Lower lobe of right lung (tissue), 2 donors: ENCODE data around the gene HOTAIR. TPM values are rescaled to one million over a fixed set of nuclear protein-coding genes. Genes with fewer than 3 reads are reported as not detected.

Experiments used
- ATAC-seq, 2 donors: fragments of 200-7000 bp; cut with Tn5 transposase; one replicate each; pipeline ENCODE4 v1.9.1; 2020 to 2022; ENCODE audit warnings: mild to moderate bottlenecking in 2 of 2, moderate library complexity in 2 of 2
- DNase-seq: peaks from one replicate; pipeline ENCODE4 v3.0.0-alpha.2; 2020
- H3K27ac ChIP-seq: fragments of 200-600 bp; one replicate; pipeline ENCODE4 v1.8.0; 2022
- H3K27me3 ChIP-seq: fragments of 200-600 bp; one replicate; pipeline ENCODE4 v1.8.0; 2022; ENCODE audit warnings: low read depth
- H3K36me3 ChIP-seq: fragments of 200-600 bp; one replicate; pipeline ENCODE4 v1.8.0; 2022; ENCODE audit warnings: mild to moderate bottlenecking
- H3K4me1 ChIP-seq: fragments of 200-600 bp; one replicate; pipeline ENCODE4 v1.8.0; 2022
- H3K4me3 ChIP-seq: fragments of 200-600 bp; one replicate; pipeline ENCODE4 v1.8.0; 2022; ENCODE audit warnings: mild to moderate bottlenecking
- H3K9me3 ChIP-seq: fragments of 200-600 bp; one replicate; pipeline ENCODE4 v1.8.0; 2022
- intact Hi-C: fragments of 100-400 bp; cut with DNase I; formaldehyde crosslinking; loops from one replicate; pipeline ENCODE4 v1.11.0; 2022
- total RNA-seq: library from RNA; stranded (reverse); fragmentation: NEBNext Ultra II Directional; extraction: Animal tissue kit (Norgen Biotek cat#: 25700); gene quantifications from one replicate; pipeline ENCODE4 v1.2.1, GENCODE V29; 2021
- TF ChIP-seq, protein P1 (sequence below): fragments of 200-600 bp; IDR thresholded peaks from one replicate; pipeline ENCODE4 v1.8.0; 2022; ENCODE audit warnings: antibody characterized with exemption, mild to moderate bottlenecking
- donor health status: DM: no; HTN: yes; CAD: no; lungs with severe emphysema.

The HOTAIR gene
- total RNA-seq, 1 donor from 2014 or later, result not detected

DNA sequence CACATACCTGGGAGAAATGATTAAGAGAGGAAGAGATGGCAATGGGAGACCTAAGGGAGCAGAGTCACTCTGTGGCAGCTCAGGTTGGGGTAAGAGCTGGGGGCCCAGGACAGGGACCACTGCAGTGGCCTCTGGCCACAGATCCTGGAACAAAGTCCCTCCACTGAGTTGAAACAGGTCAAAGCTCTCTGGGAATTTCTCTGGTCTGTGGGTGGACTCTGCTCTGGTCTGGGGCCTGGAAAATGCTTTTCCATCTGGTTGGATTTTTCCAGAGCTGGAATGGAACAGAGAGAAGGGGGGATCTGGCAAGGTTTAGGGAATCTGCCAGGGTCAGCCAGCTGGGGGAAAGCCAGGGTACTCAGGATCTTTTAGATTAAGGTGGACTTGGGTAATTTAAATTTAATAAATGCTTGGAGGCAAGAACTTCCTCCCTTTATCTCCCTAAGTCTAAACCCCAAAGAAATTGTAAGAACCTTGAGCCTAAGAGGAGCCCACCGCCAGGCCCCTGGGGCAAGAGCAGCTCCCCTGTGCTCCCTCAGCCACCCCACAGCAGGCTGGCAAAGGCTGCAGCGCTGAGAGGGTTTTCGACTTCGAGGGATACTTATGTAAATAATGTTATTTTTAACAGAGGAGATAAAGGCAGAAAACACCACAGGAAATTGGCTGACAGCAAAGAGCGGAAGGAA, 13.9 kb upstream of the HOTAIR start:
- H3K9me3 ChIP-seq, result no peaks in the 10 kb centered on the region
- no peak for ATAC-seq

DNA sequence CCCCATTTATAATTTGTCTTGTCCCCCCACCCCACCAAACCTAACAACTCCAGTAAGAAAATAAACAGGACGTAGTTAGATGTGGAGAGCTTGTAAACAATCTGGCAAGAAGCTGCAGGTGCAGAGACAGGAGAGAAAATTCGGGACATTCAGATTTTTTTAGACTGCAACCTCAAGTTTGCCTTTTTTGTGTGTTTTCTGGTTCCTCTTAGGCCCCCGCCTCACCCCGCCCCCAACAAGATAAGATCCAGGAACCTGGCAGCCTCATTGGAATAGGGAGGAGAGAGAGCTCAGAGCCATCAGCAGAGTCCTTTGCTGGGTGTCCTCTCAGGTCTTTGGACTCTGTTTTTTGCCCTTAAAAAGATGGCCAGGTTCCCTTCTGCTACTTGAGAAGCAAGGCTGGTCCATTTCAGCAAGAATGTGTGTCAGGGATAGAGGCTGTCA, 13.1 kb upstream of the HOTAIR start:
- intact Hi-C loops, result no loop called here
- TF ChIP-seq, protein P1, sequence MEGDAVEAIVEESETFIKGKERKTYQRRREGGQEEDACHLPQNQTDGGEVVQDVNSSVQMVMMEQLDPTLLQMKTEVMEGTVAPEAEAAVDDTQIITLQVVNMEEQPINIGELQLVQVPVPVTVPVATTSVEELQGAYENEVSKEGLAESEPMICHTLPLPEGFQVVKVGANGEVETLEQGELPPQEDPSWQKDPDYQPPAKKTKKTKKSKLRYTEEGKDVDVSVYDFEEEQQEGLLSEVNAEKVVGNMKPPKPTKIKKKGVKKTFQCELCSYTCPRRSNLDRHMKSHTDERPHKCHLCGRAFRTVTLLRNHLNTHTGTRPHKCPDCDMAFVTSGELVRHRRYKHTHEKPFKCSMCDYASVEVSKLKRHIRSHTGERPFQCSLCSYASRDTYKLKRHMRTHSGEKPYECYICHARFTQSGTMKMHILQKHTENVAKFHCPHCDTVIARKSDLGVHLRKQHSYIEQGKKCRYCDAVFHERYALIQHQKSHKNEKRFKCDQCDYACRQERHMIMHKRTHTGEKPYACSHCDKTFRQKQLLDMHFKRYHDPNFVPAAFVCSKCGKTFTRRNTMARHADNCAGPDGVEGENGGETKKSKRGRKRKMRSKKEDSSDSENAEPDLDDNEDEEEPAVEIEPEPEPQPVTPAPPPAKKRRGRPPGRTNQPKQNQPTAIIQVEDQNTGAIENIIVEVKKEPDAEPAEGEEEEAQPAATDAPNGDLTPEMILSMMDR, result no peak
- DNase-seq, result no peak
- ATAC-seq, result no peak
- Histone ChIP-seq H3K4me1 (peaks cover 23% of the 10 kb centered on the region), H3K9me3 (no peaks in the 10 kb centered on the region), H3K27me3 (peaks cover 100% of the 10 kb centered on the region), H3K36me3 (no peaks in the 10 kb centered on the region), H3K4me3 (no peak overlapping the region), H3K27ac (no peak overlapping the region)

More for the DNA sequence above, 13.9 kb upstream of the HOTAIR start:
- DNase-seq, result no peak
- Histone ChIP-seq H3K4me1 (peaks cover 23% of the 10 kb centered on the region), H3K27ac (no peak overlapping the region), H3K4me3 (no peak overlapping the region), H3K36me3 (no peaks in the 10 kb centered on the region), H3K27me3 (peaks cover 100% of the 10 kb centered on the region)
- TF ChIP-seq, protein P1, result no peak
- intact Hi-C loops, result no loop called here

DNA sequence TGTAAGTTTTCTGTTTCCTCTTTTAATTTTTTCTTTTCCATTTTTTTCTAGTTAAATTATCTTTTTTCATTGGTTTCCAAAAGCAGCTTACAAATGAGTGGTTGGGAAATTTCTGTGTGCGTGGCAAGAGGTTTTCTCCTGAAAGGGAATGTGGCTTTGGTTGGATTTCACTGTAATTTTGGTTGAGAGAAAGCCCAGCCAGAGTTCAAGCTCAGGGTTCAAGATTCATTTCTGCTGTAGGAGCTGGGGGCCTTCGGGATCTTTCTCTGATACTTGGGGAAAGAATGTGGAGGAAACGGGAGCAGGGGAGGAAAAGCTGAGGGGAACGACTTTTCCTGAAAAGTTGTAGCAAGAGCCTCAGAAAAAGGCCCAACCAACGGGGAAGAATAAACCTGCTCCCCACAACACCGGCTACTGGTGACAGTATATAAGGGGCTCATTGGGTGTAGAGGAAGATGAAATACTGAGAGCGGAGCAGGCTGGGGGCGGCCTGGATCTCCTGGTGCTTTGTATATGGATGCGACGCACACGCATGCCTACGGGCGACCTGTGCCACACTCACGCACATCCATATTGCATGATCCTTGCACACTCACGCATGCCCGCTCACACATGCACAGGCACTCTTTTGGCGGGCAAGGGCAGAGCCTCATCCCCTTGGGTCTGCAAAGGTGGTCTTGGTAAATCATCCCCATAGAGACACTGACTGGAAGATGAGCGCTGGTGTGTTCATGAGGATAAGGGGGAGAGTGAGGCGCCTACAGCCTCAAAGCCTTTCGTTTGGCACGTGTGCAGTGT, 12.1 kb upstream of the HOTAIR start:
- TF ChIP-seq, protein P1, result no peak
- intact Hi-C loops, result no loop called here
- Histone ChIP-seq H3K27ac (no peak overlapping the region), H3K4me1 (peaks cover 23% of the 10 kb centered on the region), H3K36me3 (no peaks in the 10 kb centered on the region), H3K4me3 (no peak overlapping the region), H3K9me3 (no peaks in the 10 kb centered on the region), H3K27me3 (peaks cover 100% of the 10 kb centered on the region)
- ATAC-seq (no peak), DNase-seq (no peak)

DNA sequence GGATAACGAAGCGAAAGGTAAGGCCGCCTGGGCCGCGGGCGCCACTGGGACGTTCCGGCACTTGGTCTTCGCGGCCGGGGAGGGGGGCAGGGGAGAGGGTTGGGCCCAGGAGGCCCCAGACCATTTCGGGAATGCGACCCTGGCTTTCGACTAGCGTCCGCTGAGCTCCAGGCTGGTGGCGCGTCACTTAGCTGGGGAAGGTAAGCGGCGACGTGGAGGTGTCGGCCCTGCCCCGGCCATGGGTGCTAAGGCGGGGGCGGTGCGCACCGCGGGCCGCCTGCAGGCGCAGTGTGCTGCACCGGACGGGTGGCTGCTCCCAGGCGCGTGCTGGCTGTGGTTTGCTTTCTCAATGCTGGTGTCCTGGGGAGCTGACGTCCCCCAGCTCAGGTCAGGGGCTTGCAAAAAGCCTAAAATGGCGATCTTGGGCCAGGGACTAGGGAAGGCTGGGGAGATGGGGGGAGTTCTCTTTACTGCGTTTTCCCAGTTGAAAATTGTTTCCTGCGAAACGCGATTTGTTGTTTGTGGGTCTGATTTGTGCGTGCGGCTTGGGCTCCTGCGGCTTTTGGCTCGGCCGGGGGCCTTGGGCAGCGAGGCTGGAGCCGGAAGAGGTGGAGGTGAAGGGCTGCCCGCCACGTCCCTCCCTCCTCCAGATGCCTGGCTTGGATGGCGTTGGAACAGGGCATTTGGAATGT, 11.4 kb upstream of the HOTAIR start:
- TF ChIP-seq, protein P1, result no peak
- Histone ChIP-seq H3K9me3 (no peaks in the 10 kb centered on the region), H3K27ac (no peak overlapping the region), H3K27me3 (peaks cover 100% of the 10 kb centered on the region), H3K4me1 (peaks cover 23% of the 10 kb centered on the region), H3K36me3 (no peaks in the 10 kb centered on the region), H3K4me3 (peak overlapping the region; percentile 16)
- ATAC-seq (peak in 1 of 2 donors; percentile 38), DNase-seq (no peak)
- intact Hi-C loops, result no loop called here

DNA sequence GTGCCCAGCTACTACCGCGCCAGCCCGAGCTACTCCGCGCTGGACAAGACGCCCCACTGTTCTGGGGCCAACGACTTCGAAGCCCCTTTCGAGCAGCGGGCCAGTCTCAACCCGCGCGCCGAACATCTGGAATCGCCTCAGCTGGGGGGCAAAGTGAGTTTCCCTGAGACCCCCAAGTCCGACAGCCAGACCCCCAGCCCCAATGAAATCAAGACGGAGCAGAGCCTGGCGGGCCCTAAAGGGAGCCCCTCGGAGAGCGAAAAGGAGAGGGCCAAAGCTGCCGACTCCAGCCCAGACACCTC, 10.9 kb upstream of the HOTAIR start:
- TF ChIP-seq, protein P1, result no peak
- no peak for ATAC-seq
- no peak for DNase-seq
- peaks cover 100% of the 10 kb centered on the region for H3K27me3 ChIP-seq
- no peaks in the 10 kb centered on the region for H3K36me3 ChIP-seq
- H3K4me1 ChIP-seq, result peaks cover 23% of the 10 kb centered on the region
- H3K9me3 ChIP-seq, result no peaks in the 10 kb centered on the region
- peak overlapping the region; percentile 16 for H3K4me3 ChIP-seq
- intact Hi-C loops, result no loop called here
- H3K27ac ChIP-seq, result no peak overlapping the region
